ENCODE measurements around the gene NTN3. TPM values are rescaled to one million over a fixed set of nuclear protein-coding genes. Genes with fewer than 3 reads are reported as not detected.

Gene NTN3
- total and polyA plus RNA-seq, 2 of the 8 experiments (the other 6 are each of a cell fraction or from before 2014, with no cell fraction given) = 0.30 to 0.34 TPM

DNA sequence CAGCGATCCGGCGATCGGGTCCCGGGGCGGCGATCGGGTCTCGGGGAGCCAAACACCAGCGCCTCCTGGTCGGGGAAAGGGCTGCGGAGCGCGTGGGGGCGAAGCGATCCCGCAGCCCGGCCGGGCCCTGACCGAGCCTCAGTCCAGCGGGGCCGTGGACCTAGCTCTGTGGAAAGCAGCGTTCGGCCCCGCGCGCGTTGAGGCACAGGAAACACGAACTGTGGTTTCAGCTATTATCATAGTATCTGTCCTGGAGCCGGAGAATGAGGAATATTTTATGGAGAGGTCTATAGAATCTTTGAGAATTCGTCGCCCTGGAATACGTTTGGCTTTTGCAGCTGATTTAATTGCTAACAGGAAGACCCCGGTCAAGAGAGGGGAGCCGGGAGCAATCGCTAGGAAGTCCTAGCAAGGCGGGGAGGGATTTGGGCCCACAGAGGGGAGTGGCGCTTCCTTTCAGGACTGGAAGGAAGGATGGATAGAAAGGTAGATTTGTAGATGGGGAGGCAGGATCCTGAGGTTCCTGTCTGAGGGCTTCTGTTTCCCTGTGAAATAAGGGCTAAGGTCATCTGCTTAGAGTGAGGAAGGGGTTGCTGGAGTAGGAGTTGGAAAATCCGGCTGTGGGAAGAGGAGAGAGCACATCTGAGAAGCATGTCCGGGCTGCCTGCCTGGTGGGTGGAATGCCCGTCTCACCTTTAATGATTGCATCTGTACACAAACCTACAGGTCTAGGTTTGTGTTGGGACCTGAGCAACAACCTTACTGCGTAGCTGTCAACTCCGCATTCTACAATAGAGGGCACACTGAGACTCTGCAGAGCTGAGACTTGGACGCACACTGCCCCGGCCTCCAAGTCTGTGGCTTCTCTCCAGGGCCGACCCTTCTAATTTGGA lies 41.1 kb upstream of the NTN3 start (continued):
- TF ChIP-seq, protein P1, sequence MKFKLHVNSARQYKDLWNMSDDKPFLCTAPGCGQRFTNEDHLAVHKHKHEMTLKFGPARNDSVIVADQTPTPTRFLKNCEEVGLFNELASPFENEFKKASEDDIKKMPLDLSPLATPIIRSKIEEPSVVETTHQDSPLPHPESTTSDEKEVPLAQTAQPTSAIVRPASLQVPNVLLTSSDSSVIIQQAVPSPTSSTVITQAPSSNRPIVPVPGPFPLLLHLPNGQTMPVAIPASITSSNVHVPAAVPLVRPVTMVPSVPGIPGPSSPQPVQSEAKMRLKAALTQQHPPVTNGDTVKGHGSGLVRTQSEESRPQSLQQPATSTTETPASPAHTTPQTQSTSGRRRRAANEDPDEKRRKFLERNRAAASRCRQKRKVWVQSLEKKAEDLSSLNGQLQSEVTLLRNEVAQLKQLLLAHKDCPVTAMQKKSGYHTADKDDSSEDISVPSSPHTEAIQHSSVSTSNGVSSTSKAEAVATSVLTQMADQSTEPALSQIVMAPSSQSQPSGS (IDR thresholded peaks at IDR 0.05; ENCODE audit: low read length) = no peak
- TF ChIP-seq SIN3A (conservative IDR thresholded peaks at IDR 0.05 in 1 of 2, IDR thresholded peaks at IDR 0.05 in 1 of 2; ENCODE audit: low read depth in 1 of 2, low read length in 2 of 2) = 0 out of 4 replicates have a peak, but pooled peaks of 1 of the 2 experiments have one; percentile 48
- TF ChIP-seq BCL11A (IDR thresholded peaks at IDR 0.05; ENCODE audit: low read depth in 2 of 2, low read length in 2 of 2) = no peak
